ENCODE results near the gene PRC1.

PRC1 gene

DNA sequence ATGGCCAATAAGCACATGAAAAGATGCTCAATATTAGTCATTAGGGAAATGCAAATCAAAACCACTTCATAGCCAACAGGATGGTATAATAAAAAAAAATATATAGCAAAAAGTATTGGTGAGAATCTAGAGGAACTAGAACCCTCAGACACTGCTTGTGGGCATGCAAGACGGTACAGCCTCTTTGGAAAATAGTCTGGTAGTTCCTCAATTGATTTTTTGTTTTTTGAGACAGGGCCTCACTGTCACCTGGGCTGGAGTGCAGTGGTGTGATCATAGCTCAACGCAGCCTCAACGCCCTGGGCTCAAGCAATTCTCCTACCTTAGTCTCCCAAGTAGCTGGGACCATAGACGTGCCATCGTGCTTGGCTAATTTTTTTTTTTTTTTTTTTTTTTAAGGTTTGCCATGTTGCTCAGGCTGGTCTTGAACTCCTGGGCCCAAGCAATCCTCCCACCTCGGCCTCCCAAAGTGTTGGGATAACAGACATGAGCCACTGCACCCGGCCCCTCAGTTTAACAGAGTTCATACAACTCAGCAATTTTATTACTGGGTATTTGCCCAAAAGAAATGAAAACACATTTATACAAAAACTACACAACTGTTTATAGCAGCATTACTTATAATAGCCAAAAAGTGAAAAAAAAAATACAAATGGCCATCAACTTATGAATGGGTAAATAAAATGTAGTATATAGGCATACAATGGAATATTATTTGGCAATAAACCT, 5.1 kb downstream of the PRC1 start:
- in situ Hi-C loops (cut with MboI; ENCODE audit: low sequenced_read_pairs), result no loop called here

DNA sequence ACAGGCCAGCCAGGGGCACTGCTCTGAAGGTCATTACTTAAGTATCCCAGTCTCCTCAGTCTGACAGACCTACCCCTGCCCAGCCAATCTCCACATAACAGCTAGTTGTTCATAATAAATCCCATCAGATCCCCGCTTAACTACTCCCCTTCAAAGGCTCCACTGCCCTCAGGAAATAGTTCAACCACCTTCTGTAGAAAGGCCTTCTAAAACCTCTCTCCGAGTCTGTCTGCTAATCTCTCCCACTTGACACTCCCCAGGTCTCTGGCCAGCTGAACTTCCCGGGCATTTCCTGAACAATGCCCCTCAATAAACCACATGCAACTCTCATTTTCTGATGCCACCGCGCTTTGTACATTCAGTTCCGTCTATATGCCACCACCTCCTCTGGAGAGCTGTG, 6.0 kb downstream of the PRC1 start:
- in situ Hi-C loops (cut with MboI; ENCODE audit: low sequenced_read_pairs), result no loop called here

GRCh38 chr15:90987561-90988141, 6.7 kb downstream of the PRC1 start:
- in situ Hi-C loops (cut with MboI; ENCODE audit: low sequenced_read_pairs), result no loop called here

- in situ Hi-C loops (cut with MboI; ENCODE audit: low sequenced_read_pairs), result no loop called here
Measured at GRCh38 chr15:90986790-90987507, 7.4 kb downstream of the PRC1 start.

GRCh38 chr15:90982135-90982534, 12.2 kb downstream of the PRC1 start:
- in situ Hi-C loops (cut with MboI; ENCODE audit: low sequenced_read_pairs), result no loop called here

GRCh38 chr15:90981681-90982080, 12.7 kb downstream of the PRC1 start:
- in situ Hi-C loops (cut with MboI; ENCODE audit: low sequenced_read_pairs), result no loop called here

DNA sequence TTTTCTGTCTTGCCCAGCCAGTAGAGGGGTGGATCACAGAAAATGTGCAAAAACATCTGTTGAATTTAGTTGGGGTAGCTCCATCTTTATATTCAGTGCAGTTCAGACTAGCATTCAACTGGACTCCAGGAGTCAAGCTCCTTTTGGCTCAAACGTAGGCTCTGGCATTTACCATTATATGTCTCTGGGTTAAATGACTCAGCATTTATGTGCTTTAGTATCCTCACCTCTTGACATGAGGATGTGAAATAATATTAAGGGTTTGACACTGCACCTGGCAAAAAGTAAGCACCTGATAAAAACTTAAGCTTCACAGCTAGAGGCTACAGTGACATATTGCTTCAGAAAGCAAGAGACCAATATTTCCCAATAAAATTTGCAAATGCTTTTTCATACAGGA, 14.8 kb downstream of the PRC1 start:
- in situ Hi-C loops (cut with MboI; ENCODE audit: low sequenced_read_pairs), result no loop called here

DNA sequence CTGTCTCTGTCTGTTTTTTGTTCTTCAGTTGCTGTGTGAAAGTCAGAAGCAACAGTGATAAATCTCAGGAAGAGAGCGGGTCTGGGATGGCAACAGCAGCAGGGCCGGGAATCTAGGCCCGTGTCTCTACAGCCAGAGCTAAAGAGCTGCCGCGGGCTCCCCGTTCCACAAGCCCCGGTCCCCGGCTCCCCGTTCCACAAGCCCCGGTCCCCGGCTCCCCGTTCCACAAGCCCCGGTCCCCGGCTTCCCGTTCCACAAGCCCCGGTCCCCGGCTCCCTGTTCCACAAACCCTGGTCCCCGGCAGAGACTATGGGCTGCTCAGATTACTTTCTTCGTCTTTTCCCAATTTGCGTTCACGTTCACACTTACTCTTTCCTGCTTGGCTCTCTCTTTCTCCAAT, 20.1 kb downstream of the PRC1 start:
- in situ Hi-C loops (cut with MboI; ENCODE audit: low sequenced_read_pairs), result no loop called here

GRCh38 chr15:90972133-90972532, 22.2 kb downstream of the PRC1 start:
- in situ Hi-C loops (cut with MboI; ENCODE audit: low sequenced_read_pairs), result no loop called here

DNA sequence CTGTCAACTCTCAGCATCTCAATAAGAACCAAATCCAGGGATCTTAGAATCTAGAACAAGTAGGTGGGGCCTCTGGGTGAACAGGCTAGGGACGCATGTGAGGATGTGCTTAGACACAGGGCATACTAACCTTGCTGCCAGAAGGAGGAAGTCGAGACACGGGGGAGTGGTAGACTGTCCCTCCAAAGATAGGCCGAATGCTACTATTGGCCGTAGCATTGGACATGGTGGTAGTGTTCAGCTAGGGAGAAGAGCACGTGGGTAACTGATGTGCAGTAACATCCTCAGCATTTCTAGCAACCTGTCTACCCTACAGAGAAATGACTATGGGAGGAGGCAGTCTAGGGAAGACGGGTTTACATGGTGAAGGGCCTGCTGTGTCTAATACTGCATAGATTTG, 24.1 kb downstream of the PRC1 start:
- in situ Hi-C loops (cut with MboI; ENCODE audit: low sequenced_read_pairs), result no loop called here

DNA sequence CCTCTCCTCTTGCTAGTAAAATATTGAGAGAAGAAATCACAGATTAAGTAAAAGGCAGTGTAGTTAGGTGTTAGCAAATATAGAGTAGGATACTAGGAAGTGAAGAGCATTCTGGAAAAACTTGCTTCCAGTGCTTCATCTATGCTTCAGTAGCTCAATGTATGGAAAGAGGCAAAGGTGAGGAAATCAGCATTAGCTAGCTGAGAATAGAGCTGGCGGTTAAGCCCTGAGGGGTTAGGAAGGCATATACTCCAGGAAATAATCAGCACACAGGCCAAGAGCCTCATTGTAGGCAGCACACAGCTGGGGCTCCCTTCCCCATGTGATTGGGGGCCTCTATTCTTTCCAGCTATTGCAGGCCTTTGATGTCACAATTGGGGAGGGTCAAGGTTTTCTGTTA, 25.9 kb downstream of the PRC1 start:
- in situ Hi-C loops (cut with MboI; ENCODE audit: low sequenced_read_pairs), result no loop called here

GRCh38 chr15:90967206-90967605, 27.1 kb downstream of the PRC1 start:
- in situ Hi-C loops (cut with MboI; ENCODE audit: low sequenced_read_pairs), result no loop called here

DNA sequence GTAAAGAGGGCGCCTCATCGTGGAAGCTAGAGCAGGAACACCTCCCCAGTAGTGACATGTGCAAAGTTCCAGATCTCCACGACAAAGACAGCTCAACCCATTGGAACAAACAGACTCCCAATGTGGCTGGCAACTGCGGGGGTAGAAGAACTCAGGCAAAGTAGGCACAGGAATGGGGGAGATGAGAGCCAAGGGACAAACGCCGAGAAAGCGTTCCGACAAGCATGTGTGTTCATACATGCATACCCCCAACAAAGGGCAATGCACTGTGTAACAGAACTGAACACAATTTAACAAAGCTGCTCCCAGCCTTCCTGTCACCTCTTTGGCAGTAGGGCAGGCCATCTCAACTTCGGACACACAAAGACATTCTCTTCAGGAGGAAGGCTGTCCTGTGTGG, 28.1 kb downstream of the PRC1 start:
- in situ Hi-C loops (cut with MboI; ENCODE audit: low sequenced_read_pairs), result no loop called here

DNA sequence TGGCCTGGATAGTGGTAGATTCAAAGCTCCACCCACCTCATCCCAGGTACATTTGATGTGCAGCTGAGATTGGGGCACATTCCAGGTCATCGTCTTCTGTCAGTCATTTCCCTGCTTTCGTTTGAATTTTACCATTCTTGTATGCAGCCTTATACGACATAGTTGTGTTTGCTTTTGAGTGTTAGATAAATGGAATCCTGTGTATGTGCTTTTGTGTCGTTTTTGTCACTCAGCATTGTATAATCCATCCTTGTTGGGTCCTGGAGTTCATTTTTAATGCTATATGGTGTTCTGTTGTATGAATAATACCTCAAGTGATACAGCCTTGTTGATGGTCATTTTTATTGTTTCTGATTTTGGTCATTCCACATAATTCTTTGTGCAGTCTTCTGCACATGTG, 32.3 kb downstream of the PRC1 start:
- in situ Hi-C loops (cut with MboI; ENCODE audit: low sequenced_read_pairs), result no loop called here

DNA sequence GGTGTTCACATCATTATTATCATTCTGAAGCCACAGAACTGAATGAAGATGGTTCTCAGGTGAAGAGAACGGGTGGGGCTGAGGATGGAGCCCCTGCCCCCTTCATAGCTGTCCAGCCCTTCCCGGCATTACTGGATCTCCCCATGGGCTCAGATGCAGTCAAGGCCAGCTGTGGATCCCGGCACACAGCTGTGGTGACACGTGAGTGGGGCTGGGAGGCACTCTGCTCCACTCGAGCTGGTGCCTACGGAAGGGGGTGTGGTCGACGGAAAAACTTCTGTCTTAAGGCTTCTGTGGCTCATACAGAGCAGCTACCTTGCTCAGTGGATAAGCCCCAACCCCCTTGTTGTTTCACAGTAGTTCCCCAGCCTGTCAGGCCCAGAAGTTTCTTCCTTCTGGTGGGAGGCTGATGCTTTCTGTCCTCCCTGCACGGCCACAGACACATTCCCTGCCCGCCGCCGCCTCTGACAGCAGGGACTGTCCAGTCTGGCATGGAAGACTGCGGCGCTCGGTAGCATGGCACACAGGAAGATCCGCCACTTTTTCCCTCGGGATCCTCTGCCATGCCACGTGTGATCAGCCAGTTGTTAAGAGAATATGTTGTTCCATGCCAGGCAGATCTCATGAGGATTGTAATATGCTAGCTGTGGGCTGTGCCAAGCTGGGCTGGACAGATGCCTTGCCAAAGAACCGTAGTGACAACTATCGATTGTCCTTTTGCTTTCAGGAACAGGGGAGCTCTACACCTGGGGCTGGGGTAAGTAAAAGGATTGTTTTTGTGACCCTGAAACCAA, 33.8 kb downstream of the PRC1 start:
- in situ Hi-C loops (cut with MboI; ENCODE audit: low sequenced_read_pairs), result no loop called here

GRCh38 chr15:90959894-90960293, 34.4 kb downstream of the PRC1 start:
- in situ Hi-C loops (cut with MboI; ENCODE audit: low sequenced_read_pairs), result no loop called here

GRCh38 chr15:90959028-90959595, 35.2 kb downstream of the PRC1 start:
- in situ Hi-C loops (cut with MboI; ENCODE audit: low sequenced_read_pairs), result no loop called here

DNA sequence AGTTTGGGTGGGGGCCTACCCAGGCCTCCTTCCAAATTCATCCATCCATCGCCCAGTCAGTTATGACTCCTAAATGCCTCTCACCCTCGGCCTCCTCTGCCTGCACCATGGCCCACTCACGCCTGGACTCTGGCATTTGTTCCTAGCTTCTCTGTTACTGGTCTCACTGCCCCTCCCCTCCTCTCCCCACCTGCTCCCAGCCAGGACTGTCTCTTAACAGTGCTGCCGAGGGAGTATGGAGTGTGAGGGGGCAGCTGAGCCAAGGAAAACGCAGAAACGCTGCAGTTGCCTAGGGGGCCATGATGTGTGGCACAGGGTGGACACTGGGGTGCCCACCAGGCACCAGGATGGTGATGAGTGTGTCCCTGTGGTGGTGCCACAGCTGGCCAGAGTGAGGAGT, 36.5 kb downstream of the PRC1 start:
- in situ Hi-C loops (cut with MboI; ENCODE audit: low sequenced_read_pairs), result no loop called here

DNA sequence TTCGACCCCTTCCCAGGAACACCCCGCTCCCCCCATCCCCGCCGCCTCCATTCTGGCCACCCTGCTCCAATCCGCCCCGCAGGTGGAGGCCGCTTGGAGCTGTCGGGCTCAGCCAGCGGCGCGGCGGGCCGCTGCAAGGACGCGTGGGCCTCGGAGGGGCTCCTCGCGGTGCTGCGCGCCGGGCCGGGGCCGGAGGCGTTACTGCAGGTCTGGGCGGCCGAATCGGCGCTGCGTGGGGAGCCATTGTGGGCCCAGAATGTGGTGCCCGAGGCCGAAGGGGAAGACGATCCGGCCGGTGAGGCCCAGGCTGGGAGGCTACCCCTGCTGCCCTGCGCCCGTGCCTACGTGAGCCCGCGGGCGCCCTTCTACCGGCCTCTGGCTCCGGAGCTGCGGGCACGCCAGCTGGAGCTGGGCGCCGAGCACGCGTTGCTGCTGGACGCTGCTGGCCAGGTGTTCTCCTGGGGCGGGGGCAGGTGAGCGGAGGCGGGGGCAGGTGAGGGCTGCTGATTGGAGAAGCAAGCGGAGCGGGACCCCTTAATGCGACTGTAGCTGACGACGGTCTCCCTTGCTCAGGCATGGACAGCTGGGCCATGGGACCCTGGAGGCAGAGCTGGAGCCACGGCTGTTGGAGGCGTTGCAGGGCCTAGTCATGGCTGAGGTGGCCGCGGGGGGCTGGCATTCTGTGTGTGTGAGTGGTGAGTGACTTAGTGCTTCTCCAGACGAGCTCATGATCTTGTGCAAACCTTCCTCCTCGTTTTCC, 37.1 kb downstream of the PRC1 start:
- in situ Hi-C loops (cut with MboI; ENCODE audit: low sequenced_read_pairs), result no loop called here

DNA sequence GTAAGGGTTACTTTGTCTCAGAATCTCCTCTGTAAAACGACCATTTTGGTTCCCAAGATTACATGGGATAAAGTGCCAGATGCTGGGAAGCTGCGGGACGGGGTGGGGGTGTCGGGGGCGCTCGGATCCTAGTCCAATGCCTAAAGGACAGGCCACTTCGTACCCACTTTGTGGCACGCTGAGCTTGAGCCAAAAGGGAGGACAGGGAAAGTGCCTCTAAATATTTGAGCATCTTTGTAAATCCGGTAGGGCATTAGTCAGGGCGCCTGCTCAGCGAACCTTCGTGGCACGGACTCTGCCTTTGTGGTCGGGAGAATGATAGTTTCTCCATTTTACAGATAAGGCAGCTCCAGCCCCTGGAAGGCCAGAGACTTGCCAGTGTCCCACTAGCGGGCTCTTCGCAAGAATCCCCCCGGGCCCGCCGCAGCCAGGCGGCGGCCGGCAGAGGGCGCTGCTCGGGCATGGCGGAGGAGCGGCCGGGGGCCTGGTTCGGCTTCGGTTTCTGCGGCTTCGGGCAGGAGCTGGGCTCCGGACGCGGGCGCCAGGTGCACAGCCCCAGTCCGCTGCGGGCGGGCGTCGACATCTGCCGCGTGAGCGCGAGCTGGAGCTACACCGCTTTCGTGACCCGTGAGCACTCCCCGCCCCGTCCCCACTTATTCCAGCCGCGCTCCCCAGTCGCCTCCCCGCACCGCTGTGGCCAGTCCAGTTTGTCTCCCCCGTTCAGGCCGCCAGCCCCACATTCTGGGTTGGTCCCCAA, 37.9 kb downstream of the PRC1 start:
- in situ Hi-C loops (cut with MboI; ENCODE audit: low sequenced_read_pairs), result no loop called here
